Measurements from ENCODE around the gene GSE1.

DNA sequence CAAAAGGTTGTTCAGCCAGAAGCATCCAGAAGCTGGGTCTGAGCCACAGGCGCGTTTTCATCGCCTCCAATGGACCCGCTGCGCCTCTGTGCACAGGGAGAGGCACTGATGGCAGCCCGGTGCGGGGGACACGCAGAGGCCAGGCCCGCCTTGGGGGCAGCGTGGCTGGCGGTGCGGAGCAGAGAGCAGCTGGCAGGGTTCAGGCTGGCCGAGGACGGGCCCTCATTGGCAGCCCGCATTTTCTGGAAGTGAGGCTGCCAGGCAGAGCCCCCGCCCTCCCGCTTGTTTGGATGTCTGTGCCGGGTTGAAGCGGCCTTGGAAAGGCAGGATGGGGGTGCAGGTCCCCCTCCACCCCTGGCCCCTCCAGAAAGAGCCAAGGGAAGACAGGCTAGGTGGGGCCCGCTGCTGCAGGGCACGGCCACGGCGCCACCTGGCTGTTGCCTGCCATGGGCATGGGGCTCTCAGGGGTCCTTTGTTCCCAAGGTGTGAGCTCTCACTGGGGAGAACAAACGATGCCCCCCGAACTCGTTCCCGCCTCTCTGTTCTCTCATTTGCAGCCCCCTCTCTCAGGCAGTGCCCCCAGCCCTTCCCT, 18.8 kb downstream of the GSE1 start:
- no peak for TF ChIP-seq FOXM1 (IDR thresholded peaks at IDR 0.05; ENCODE audit: borderline replicate concordance)
- TF ChIP-seq SP1 (IDR thresholded peaks at IDR 0.05) = no peak
- no peak for TF ChIP-seq SUZ12 (IDR thresholded peaks at IDR 0.05)
- TF ChIP-seq FOXA1 (IDR thresholded peaks at IDR 0.05) = no peak
- no peak for TF ChIP-seq CTBP1 (IDR thresholded peaks at IDR 0.05; ENCODE audit: borderline replicate concordance)
- TF ChIP-seq BHLHE40 (IDR thresholded peaks at IDR 0.05; ENCODE audit: borderline replicate concordance) = no peak
- TF ChIP-seq, protein P1, sequence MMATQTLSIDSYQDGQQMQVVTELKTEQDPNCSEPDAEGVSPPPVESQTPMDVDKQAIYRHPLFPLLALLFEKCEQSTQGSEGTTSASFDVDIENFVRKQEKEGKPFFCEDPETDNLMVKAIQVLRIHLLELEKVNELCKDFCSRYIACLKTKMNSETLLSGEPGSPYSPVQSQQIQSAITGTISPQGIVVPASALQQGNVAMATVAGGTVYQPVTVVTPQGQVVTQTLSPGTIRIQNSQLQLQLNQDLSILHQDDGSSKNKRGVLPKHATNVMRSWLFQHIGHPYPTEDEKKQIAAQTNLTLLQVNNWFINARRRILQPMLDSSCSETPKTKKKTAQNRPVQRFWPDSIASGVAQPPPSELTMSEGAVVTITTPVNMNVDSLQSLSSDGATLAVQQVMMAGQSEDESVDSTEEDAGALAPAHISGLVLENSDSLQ (IDR thresholded peaks at IDR 0.05) = no peak
- TF ChIP-seq NFRKB (IDR thresholded peaks at IDR 0.05) = no peak
- no peak for TF ChIP-seq TARDBP (IDR thresholded peaks at IDR 0.05)
- no peak for TF ChIP-seq FOXK2 (IDR thresholded peaks at IDR 0.05)
